Breast epithelium (tissue), 3 donors: ENCODE results near the gene PPP2R2B.

Experiments
- CTCF ChIP-seq, 3 donors: fragments of 450-650 bp; IDR thresholded peaks; one replicate each; pipeline ENCODE4 v1.5.1; 2016 to 2017; ENCODE audit warnings: antibody characterized with exemption in 3 of 3, mild to moderate bottlenecking in 3 of 3, moderate library complexity in 3 of 3
- POLR2A ChIP-seq: fragments of 450-650 bp; IDR thresholded peaks from one replicate; pipeline ENCODE4 v1.6.1; 2016; ENCODE audit warnings: antibody characterized with exemption, mild to moderate bottlenecking, moderate library complexity

- TF ChIP-seq POLR2A (no peak), CTCF (IDR thresholded peaks at IDR 0.05) (no peak)
These were observed 233.7 kb downstream of the PPP2R2B start for GRCh38 chr5:146644831-146645230.
